ENCODE measurements around the gene BCAR3.

DNA sequence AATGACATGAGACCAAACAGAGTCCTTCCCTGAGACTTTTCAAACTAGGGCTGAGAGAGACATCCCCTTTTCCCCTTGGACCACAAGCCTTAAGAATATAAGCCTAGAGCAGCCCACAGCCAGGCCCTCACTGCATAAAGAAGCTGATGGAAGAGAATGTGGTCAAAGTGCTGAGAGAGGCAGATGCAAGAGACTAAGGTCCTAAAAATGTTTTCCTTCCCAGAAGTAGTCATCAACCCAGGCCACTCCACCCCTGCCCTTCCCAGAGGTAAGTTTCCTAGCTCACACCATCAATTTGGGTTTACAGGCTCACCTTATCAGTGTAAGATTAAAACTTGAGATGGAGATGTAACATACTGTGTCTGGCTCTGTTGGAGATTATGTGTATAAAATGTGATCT, 58.2 kb downstream of the BCAR3 start:
- TF ChIP-seq, protein P1, sequence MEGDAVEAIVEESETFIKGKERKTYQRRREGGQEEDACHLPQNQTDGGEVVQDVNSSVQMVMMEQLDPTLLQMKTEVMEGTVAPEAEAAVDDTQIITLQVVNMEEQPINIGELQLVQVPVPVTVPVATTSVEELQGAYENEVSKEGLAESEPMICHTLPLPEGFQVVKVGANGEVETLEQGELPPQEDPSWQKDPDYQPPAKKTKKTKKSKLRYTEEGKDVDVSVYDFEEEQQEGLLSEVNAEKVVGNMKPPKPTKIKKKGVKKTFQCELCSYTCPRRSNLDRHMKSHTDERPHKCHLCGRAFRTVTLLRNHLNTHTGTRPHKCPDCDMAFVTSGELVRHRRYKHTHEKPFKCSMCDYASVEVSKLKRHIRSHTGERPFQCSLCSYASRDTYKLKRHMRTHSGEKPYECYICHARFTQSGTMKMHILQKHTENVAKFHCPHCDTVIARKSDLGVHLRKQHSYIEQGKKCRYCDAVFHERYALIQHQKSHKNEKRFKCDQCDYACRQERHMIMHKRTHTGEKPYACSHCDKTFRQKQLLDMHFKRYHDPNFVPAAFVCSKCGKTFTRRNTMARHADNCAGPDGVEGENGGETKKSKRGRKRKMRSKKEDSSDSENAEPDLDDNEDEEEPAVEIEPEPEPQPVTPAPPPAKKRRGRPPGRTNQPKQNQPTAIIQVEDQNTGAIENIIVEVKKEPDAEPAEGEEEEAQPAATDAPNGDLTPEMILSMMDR (IDR thresholded peaks at IDR 0.05) = no peak
- no peak for TF ChIP-seq POLR2AphosphoS5 (IDR thresholded peaks at IDR 0.05; ENCODE audit: low read depth, low read length)
- no peak for TF ChIP-seq TCF7L2 (IDR thresholded peaks at IDR 0.05; ENCODE audit: low read depth, low read length)

All from Panc1 (cell line).